AG04450 (cell line): Measurements from ENCODE around the gene ULK4. TPM values are rescaled to one million over a fixed set of nuclear protein-coding genes. Genes with fewer than 3 reads are reported as not detected.

Source experiments
- CTCF ChIA-PET: fragments of 300-600, 350-600 bp; formaldehyde crosslinking; extraction: SDS; loops from one replicate; lab custom pipeline; 2022; ENCODE audit warnings: antibody characterized with exemption, inconsistent platforms; lab: Charles Lee
- POLR2A ChIA-PET: fragments of 350-600 bp; formaldehyde crosslinking; extraction: SDS; loops from one replicate; lab custom pipeline; 2021; ENCODE audit warnings: antibody characterized with exemption, inconsistent platforms; lab: Yijun Ruan, JAX
- DNase-seq: peaks from one replicate; pipeline ENCODE4 v3.0.0-alpha.2; 2011; ENCODE audit warnings: low read depth, low spot score
- H3K27ac ChIP-seq: one replicate; pipeline ENCODE4 v1.5.1; 2012; ENCODE audit warnings: low read depth, low read length, control low read depth
- H3K27me3 ChIP-seq: one replicate; pipeline ENCODE4 v1.6.0; 2012; ENCODE audit warnings: low read length; ENCODE audit not compliant: control insufficient read depth, insufficient read depth
- H3K4me3 ChIP-seq: 2 replicates; pipeline ENCODE4 v1.5.1; 2011; ENCODE audit warnings: mild to moderate bottlenecking, low read depth, low read length, control low read depth
- H3K9me3 ChIP-seq: 2 replicates; pipeline ENCODE4 v1.5.1; 2012; ENCODE audit warnings: low read length; ENCODE audit not compliant: control insufficient read depth, insufficient read depth
- polyA plus RNA-seq: library from polyadenylated mRNA; depleted of rRNA; stranded (reverse); fragments of >200 nt; gene quantifications from 2 replicates; pipeline ENCODE4 v1.2.3, GENCODE V29; 2011
- TF ChIP-seq, protein P1 (sequence below): IDR thresholded peaks from 2 replicates; pipeline ENCODE4 v1.5.1; 2011; ENCODE audit warnings: low read depth, low read length, control low read depth, inconsistent platforms

Gene ULK4
- polyA plus RNA-seq, 1 experiment = 3.7 TPM

DNA sequence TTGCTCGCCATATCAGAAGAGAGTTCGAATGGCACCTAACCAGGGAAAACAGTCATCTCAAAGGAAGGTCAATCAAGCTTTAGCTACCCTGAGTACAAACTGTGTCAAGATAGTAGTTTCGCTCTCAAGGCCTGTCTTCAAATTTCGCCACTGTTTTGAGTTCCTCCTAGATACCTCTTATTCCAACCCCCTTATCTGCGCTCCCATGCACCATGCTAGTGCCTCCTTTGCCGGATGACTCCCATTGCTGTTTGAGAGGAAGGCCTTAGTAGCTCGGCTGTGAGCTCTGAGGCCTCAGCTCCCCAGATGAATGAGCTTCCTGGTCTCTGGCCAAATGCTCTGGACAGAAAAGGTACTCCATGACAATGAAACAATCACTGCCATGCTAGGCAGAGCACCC, 256.0 kb downstream of the ULK4 start:
- POLR2A ChIA-PET = no interaction called here
- CTCF ChIA-PET = no interaction called here

GRCh38 chr3:41701191-41701698, 260.7 kb downstream of the ULK4 start:
- ChIA-PET POLR2A (no interaction called here), CTCF (interaction anchor here (0.7 kb wide), 1 partner anchor 552 kb away, joined by 3 read pairs; no protein-coding TSS in a partner anchor)
- TF ChIP-seq, protein P1, sequence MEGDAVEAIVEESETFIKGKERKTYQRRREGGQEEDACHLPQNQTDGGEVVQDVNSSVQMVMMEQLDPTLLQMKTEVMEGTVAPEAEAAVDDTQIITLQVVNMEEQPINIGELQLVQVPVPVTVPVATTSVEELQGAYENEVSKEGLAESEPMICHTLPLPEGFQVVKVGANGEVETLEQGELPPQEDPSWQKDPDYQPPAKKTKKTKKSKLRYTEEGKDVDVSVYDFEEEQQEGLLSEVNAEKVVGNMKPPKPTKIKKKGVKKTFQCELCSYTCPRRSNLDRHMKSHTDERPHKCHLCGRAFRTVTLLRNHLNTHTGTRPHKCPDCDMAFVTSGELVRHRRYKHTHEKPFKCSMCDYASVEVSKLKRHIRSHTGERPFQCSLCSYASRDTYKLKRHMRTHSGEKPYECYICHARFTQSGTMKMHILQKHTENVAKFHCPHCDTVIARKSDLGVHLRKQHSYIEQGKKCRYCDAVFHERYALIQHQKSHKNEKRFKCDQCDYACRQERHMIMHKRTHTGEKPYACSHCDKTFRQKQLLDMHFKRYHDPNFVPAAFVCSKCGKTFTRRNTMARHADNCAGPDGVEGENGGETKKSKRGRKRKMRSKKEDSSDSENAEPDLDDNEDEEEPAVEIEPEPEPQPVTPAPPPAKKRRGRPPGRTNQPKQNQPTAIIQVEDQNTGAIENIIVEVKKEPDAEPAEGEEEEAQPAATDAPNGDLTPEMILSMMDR = no peak
- Histone ChIP-seq H3K4me3 (no peak overlapping the region), H3K9me3 (no peaks in the 10 kb centered on the region), H3K27ac (no peak overlapping the region), H3K27me3 (no peaks in the 10 kb centered on the region)
- no peak for DNase-seq

More for the DNA sequence above, 256.0 kb downstream of the ULK4 start:
- H3K27ac ChIP-seq = no peak overlapping the region
- no peaks in the 10 kb centered on the region for H3K27me3 ChIP-seq
- no peak overlapping the region for H3K4me3 ChIP-seq
- H3K9me3 ChIP-seq = no peaks in the 10 kb centered on the region
- TF ChIP-seq, protein P1 = no peak
- no peak for DNase-seq

GRCh38 chr3:41700155-41700554, 261.7 kb downstream of the ULK4 start:
- DNase-seq = no peak
- CTCF ChIA-PET = interaction anchor here (1.5 kb wide), 1 partner anchor 48 kb away, joined by 3 read pairs; no protein-coding TSS in a partner anchor
- H3K9me3 ChIP-seq = no peaks in the 10 kb centered on the region
- POLR2A ChIA-PET = no interaction called here
- no peak overlapping the region for H3K27ac ChIP-seq
- no peak overlapping the region for H3K4me3 ChIP-seq
- TF ChIP-seq, protein P1 = no peak
- no peaks in the 10 kb centered on the region for H3K27me3 ChIP-seq

DNA sequence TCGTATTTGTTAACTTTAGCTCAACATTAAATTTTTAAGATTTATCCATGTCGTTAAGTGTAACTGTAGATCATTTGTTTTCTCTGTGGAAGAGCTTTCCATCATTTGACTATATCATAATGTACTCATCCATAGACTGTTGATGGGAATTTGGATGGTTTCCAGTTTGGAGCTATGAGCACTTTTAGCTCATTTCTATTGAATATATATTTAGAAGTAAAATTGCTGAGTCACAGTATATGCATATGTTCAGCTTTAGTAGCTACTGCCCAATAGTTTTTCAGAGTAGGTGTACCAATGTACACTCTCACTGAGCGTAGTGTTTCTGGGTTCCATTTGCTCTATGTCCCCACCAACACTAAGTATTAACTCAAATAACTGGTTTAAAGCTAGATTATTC, 263.0 kb downstream of the ULK4 start:
- Histone ChIP-seq H3K9me3 (no peaks in the 10 kb centered on the region), H3K27ac (no peak overlapping the region), H3K27me3 (no peaks in the 10 kb centered on the region), H3K4me3 (no peak overlapping the region)
- POLR2A ChIA-PET = no interaction called here
- CTCF ChIA-PET = interaction anchor here (1.1 to 1.5 kb wide), 3 partner anchors 18 to 183 kb away, joined by 3 to 5 read pairs (median 4); no protein-coding TSS in a partner anchor
- DNase-seq = no peak
- TF ChIP-seq, protein P1 = no peak

DNA sequence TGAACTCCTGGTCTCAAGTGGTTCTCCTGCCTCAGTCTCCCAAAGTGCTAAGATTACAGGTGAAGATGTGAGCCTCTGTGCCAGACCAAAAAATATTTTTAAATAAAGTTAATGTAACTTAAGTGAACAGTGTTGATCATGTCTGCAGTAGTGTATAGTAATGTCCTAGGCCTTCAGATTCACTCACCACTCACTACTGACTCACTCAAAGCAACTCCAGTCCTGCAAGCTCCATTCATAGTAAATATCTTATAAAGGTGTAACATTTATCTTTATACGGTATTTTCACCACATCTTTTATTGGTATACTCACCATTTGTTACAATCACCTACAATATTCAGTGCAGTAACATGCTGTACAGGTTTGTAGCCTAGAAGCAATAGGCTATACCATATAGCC, 264.2 kb downstream of the ULK4 start:
- POLR2A ChIA-PET = no interaction called here
- no peak overlapping the region for H3K4me3 ChIP-seq
- TF ChIP-seq, protein P1 = no peak
- H3K9me3 ChIP-seq = no peaks in the 10 kb centered on the region
- CTCF ChIA-PET = interaction anchor here (0.6 to 1.5 kb wide), 4 partner anchors 14 to 1117 kb away, joined by 3 to 6 read pairs (median 4); no protein-coding TSS in a partner anchor
- no peak for DNase-seq
- no peak overlapping the region for H3K27ac ChIP-seq
- H3K27me3 ChIP-seq = no peaks in the 10 kb centered on the region
